Astrocyte of the cerebellum (primary cell): ENCODE data around the gene CR2.

ENCODE experiments used
- DNase-seq: peaks from one replicate; pipeline ENCODE4 v3.0.0-alpha.2; 2011; ENCODE audit warnings: low read depth
- H3K4me3 ChIP-seq: 2 replicates; pipeline ENCODE4 v1.5.1; 2011; ENCODE audit warnings: mild to moderate bottlenecking, low read depth, low read length, moderate library complexity
- in situ Hi-C: cut with HindIII; loops from 2 replicates; pipeline ENCODE4 v1.10.0; 2017; ENCODE audit warnings: low sequenced_read_pairs
- TF ChIP-seq, protein P1 (sequence below): IDR thresholded peaks from 2 replicates; pipeline ENCODE4 v1.5.1; 2012; ENCODE audit warnings: low read length, low read depth, moderate library complexity, mild to moderate bottlenecking; ENCODE audit errors: missing control alignments

The CR2 gene

GRCh38 chr1:207417076-207417475 lies 37.1 kb upstream of the CR2 start:
- in situ Hi-C loops: no loop called here
- H3K4me3 ChIP-seq: no peak overlapping the region
- DNase-seq: no peak
- TF ChIP-seq, protein P1, sequence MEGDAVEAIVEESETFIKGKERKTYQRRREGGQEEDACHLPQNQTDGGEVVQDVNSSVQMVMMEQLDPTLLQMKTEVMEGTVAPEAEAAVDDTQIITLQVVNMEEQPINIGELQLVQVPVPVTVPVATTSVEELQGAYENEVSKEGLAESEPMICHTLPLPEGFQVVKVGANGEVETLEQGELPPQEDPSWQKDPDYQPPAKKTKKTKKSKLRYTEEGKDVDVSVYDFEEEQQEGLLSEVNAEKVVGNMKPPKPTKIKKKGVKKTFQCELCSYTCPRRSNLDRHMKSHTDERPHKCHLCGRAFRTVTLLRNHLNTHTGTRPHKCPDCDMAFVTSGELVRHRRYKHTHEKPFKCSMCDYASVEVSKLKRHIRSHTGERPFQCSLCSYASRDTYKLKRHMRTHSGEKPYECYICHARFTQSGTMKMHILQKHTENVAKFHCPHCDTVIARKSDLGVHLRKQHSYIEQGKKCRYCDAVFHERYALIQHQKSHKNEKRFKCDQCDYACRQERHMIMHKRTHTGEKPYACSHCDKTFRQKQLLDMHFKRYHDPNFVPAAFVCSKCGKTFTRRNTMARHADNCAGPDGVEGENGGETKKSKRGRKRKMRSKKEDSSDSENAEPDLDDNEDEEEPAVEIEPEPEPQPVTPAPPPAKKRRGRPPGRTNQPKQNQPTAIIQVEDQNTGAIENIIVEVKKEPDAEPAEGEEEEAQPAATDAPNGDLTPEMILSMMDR: no peak

GRCh38 chr1:207418351-207418750 lies 35.8 kb upstream of the CR2 start:
- no peak for DNase-seq
- TF ChIP-seq, protein P1: no peak

GRCh38 chr1:207420109-207420508 lies 34.0 kb upstream of the CR2 start:
- TF ChIP-seq, protein P1: no peak
- DNase-seq: no peak
- in situ Hi-C loops: no loop called here
- H3K4me3 ChIP-seq: no peak overlapping the region

More at GRCh38 chr1:207418351-207418750, 35.8 kb upstream of the CR2 start:
- in situ Hi-C loops: no loop called here
- H3K4me3 ChIP-seq: no peak overlapping the region

- H3K4me3 ChIP-seq: no peak overlapping the region
- DNase-seq: no peak
- TF ChIP-seq, protein P1: no peak
- in situ Hi-C loops: no loop called here
Measured at GRCh38 chr1:207421078-207421477, 33.0 kb upstream of the CR2 start.

DNA sequence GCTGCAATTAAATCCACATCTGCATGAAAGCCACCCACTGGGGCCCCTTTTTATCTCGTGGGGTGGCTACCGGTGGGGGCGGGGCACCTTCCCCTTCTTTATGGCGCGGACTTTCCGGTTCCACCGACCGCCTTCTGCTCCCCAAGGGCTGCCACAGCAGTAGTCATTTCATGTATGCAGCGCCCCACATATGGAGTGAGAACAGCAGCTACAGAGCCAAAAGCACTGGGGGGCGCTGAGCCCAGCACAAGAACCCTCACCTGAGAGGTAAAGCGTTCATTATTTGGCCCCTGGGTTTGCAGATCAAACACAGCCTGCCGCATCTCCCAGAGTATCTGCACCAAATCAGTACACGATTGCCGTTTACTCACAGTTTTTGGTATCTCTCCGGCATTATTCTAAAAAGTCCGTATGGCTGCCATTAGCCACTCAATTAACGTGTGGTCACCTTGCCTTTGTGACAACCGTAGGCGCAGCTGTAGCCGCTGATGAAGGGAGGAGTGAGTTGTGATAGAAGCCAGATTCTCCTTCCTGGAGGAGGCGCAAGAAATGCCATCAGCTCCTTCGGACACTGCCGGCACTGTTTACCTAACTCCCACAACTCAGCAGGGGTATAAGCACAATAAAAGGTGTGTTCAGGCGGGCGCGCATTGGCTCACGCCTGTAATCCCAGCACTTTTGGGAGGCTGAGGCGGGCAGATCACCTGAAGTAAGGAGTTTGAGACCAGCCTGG lies 30.4 kb upstream of the CR2 start:
- H3K4me3 ChIP-seq: no peak overlapping the region
- in situ Hi-C loops: no loop called here
- TF ChIP-seq, protein P1: no peak
- no peak for DNase-seq

DNA sequence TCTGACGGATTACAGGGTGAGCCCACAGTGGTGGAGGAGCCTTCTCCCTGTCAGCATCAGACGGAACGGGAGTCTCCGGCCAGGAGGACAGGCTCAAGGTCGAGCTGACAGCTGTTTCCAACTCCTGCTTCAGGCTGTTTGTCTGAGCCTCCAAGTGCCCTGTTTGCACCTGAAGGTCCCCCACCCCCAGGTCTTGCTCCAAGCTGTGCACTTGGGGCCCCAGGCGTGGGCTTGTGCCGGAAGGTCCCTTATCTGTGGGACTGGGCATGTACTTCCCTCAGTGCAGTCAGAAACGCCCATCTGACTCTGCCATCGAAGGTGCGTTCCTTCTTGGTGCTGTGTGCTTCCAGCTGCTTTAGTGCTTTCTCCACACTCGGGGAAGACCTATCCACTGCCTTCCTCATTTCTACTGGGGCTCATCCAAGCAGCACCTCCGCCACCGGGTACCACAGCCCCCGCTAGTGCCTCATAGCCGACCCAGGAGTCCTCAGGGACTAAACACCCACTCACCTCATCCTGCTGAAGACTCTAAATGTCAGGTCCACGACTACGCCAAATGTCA lies 29.5 kb upstream of the CR2 start:
- H3K4me3 ChIP-seq: no peak overlapping the region
- no peak for DNase-seq
- in situ Hi-C loops: no loop called here
- TF ChIP-seq, protein P1: no peak
